ENCODE results near the gene RARA.
"Not testable (repeated sequence)": the region's sequence is repeated elsewhere in the genome, so short reads cannot be mapped to it uniquely, and the experiment has no call there.

The RARA gene

DNA sequence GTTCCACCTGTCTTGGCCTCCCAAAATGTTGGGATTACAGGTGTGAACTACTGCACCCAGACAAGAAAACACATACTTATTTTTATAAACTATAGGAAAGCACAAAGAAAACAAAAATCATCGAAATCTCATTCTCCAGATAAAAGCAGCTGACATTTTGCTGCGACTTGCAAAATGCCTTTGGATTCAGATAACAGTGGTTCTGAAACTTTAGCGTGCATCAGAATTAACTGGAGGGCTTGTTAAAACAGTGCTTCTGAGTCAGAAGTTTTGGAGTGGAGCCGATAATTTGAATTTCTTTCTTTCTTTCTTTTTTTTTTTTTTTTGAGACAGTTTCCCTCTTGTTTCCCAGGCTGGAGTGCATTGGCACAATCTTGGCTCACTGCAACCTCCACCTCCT, 73.3 kb downstream of the RARA start:
- no peak for DNase-seq

DNA sequence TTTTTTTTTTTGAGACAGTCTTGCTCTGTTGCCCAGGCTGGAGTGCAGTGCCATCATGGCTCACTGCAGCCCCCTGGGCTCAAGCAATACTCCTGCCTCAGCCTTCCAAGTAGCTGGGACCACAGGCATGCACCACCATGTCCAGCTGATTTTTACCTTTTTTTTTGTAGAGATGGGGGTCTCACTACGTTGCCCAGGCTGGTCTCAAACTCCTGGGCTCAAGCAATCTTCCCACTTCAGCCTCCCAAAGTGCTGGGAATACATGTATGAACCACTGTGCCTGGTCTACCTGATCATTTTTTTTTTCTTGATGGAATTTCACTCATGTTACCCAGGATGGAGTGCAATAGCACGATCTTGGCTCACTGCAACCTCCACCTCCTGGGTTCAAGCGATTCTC, 77.6 kb downstream of the RARA start:
- not testable (repeated sequence) for DNase-seq

DNA sequence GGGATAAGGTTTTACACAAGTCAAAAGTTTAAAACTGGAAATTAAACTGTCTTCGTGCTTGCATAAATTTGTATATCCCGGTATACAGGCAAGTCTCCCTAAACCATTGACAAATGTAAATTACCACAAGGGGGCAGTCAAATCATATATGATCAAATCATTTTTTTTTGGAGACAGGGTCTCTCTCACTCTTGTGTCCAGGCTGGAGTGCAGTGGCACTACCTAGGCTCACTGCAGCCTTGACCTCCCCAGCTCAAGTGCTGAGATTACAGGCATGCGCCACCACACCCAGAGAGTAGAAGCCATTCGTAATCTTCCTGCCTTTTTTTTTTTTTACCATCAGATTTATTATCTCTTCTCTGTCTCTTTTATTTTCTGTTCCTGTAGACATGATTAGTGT, 90.2 kb downstream of the RARA start:
- peak in 1 of 5 donors; percentile 49 for DNase-seq

DNA sequence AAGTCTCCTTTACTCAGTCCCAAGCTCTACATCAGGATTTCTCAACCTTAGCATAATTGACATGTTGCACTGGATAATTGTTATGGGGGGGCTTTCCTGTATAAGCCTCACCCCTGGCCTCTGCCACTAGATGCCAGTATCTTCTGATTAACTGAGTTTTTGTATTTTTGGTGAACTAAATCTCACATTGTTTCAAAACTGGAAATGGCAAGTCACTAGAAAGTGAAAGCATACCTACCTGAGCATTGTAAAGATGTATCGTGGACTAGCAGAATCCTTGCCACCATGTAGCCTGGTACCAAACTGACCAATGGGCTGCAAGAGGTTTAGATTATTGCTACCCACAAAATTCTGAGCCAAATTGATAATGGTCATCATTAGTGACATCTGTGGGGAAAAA, 93.7 kb downstream of the RARA start:
- DNase-seq, result no peak

DNA sequence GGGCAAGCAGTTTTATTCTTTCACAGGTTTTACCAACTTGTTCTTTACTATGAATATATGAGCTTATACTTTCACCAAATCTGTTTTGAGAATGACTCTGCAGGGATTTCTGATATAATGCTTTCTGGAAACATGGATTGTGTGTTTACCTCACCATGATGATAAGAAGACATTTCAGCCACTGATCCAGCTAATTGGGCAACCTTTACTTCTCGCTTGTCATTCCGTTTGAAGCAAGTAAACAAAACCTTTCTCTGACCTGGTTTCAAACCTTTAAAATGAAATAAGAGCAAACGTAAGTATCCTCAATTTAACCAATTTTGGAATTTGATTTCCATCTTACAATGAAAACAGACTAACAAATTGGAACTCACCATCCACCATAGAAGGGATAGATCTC, 95.0 kb downstream of the RARA start:
- no peak for DNase-seq

All from T-helper 1 cell (primary cell).